Esophagus squamous epithelium (tissue), 4 donors: ENCODE measurements around the gene MS4A14.

Experiments used
- CTCF ChIP-seq, 6 experiments: fragments of 450-650 bp in 4 of 6; fragments of 200-600 bp in 2 of 6; sonication (generic) in 2 of 6; IDR thresholded peaks; one replicate each; pipeline ENCODE4 v1.5.1; 2016 to 2019; ENCODE audit warnings: antibody characterized with exemption in 6 of 6, mild to moderate bottlenecking in 4 of 6, moderate library complexity in 4 of 6
- POLR2A ChIP-seq, 4 donors: fragments of 450-650 bp; IDR thresholded peaks; one replicate each; pipeline ENCODE4 v1.6.1; 2017; ENCODE audit warnings: antibody characterized with exemption in 4 of 4, mild to moderate bottlenecking in 4 of 4, moderate library complexity in 3 of 4

DNA sequence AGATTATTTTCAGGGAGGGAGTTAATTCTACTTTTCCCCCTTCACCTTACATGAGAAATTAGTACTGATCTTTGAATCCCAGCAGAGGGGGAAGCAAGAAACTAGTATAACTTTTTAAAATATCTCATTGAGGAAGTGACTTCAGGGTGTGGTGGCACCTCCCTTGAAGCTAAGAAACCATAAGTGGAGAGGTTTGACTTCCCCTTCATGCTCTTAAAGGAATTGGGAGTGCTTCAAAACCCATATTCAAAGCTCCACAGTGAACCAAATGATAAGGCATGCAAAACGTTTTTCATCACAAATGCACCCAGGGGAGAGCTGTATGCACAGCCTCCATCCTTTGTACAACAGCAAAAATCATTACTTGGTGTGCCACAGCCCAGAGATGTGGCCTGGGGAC is 540 bp downstream of the MS4A14 start:
- TF ChIP-seq CTCF (IDR thresholded peaks at IDR 0.05) (no peak), POLR2A (IDR thresholded peaks at IDR 0.05) (no peak)
